HepG2 (cell line): ENCODE data around the gene TOB1. TPM values are rescaled to one million over a fixed set of nuclear protein-coding genes. Genes with fewer than 3 reads are reported as not detected.

ENCODE experiments used
- DPF2 ChIP-seq: sonication (generic); formaldehyde crosslinking; IDR thresholded peaks from 2 replicates; pipeline ENCODE4 v1.4.0; 2020; ENCODE audit warnings: mild to moderate bottlenecking, low read depth, missing genetic modification reagents, borderline replicate concordance
- ETV6 ChIP-seq: sonication (generic); formaldehyde crosslinking; conservative IDR thresholded peaks from 2 replicates; pipeline ENCODE4 v1.4.0; 2020; ENCODE audit warnings: missing genetic modification reagents
- GTF3A ChIP-seq: sonication (generic); formaldehyde crosslinking; conservative IDR thresholded peaks from 2 replicates; pipeline ENCODE4 v1.4.0; 2020; ENCODE audit warnings: mild to moderate bottlenecking, missing genetic modification reagents
- MAF1 ChIP-seq: sonication (generic); formaldehyde crosslinking; IDR thresholded peaks from 2 replicates; pipeline ENCODE4 v1.5.0; 2020; ENCODE audit warnings: missing genetic modification reagents, borderline replicate concordance
- SAFB2 ChIP-seq: sonication (generic); formaldehyde crosslinking; IDR thresholded peaks from 2 replicates; pipeline ENCODE4 v1.5.1; 2020; ENCODE audit warnings: missing genetic modification reagents, low read depth, mild to moderate bottlenecking, borderline replicate concordance
- SIN3B ChIP-seq: fragments of 150-350 bp; IDR thresholded peaks from 2 replicates; pipeline ENCODE4 v1.6.1; 2014; ENCODE audit warnings: low read length
- ZNF331 ChIP-seq: sonication (generic); formaldehyde crosslinking; IDR thresholded peaks from 2 replicates; pipeline ENCODE4 v1.4.0; 2020; ENCODE audit warnings: missing genetic modification reagents
- ZSCAN20 ChIP-seq: sonication (generic); formaldehyde crosslinking; IDR thresholded peaks from 2 replicates; pipeline ENCODE4 v1.4.0; 2020; ENCODE audit warnings: missing genetic modification reagents, mild to moderate bottlenecking, borderline replicate concordance
- ZSCAN31 ChIP-seq: sonication (generic); formaldehyde crosslinking; IDR thresholded peaks from 2 replicates; pipeline ENCODE4 v1.5.0; 2020; ENCODE audit warnings: low read depth, mild to moderate bottlenecking, missing genetic modification reagents
- polyA plus RNA-seq, 8 experiments: library from polyadenylated mRNA; depleted of rRNA in 3 of 8; stranded (reverse) in 7 of 8; unstranded in 1 of 8; fragments of >200 nt; fragmentation: Illumina TruSeq in 4 of 8; extraction: Trizol in 4 of 8; gene quantifications; 2 replicates each; pipeline versions ENCODE4 v1.2.1 to v1.2.3, GENCODE V29; 2011 to 2016; ENCODE audit warnings: low read depth in 4 of 8, missing spikeins in 1 of 8, mixed read lengths in 1 of 8; ENCODE audit not compliant: insufficient read depth in 1 of 8
- total RNA-seq, 5 experiments: library from RNA; depleted of rRNA; stranded (reverse); fragments of >200 nt; fragmentation: Illumina TruSeq; extraction: Trizol; gene quantifications; 2 replicates each; pipeline ENCODE4 v1.2.3, GENCODE V29; 2016; ENCODE audit warnings: low read depth in 1 of 5
- TF ChIP-seq, protein P1 (sequence below): sonication (generic); formaldehyde crosslinking; IDR thresholded peaks from 2 replicates; pipeline ENCODE4 v1.4.0; 2020; ENCODE audit warnings: missing genetic modification reagents
- TF ChIP-seq, protein P2 (sequence below): sonication (generic); formaldehyde crosslinking; IDR thresholded peaks from 2 replicates; pipeline ENCODE4 v1.4.0; 2020; ENCODE audit warnings: missing genetic modification reagents
- TF ChIP-seq, protein P3 (sequence below): sonication (generic); formaldehyde crosslinking; IDR thresholded peaks from 2 replicates; pipeline ENCODE4 v1.5.0; 2020; ENCODE audit warnings: mild to moderate bottlenecking, missing genetic modification reagents, borderline replicate concordance
- TF ChIP-seq, protein P4 (sequence below): sonication (generic); formaldehyde crosslinking; IDR thresholded peaks from 2 replicates; pipeline ENCODE4 v1.4.0; 2020; ENCODE audit warnings: mild to moderate bottlenecking, missing genetic modification reagents

Gene TOB1
- total and polyA plus RNA-seq, 2 of the 13 experiments (the other 11 are each of a cell fraction or from before 2014, with no cell fraction given) = 21.9 to 57.7 TPM

DNA sequence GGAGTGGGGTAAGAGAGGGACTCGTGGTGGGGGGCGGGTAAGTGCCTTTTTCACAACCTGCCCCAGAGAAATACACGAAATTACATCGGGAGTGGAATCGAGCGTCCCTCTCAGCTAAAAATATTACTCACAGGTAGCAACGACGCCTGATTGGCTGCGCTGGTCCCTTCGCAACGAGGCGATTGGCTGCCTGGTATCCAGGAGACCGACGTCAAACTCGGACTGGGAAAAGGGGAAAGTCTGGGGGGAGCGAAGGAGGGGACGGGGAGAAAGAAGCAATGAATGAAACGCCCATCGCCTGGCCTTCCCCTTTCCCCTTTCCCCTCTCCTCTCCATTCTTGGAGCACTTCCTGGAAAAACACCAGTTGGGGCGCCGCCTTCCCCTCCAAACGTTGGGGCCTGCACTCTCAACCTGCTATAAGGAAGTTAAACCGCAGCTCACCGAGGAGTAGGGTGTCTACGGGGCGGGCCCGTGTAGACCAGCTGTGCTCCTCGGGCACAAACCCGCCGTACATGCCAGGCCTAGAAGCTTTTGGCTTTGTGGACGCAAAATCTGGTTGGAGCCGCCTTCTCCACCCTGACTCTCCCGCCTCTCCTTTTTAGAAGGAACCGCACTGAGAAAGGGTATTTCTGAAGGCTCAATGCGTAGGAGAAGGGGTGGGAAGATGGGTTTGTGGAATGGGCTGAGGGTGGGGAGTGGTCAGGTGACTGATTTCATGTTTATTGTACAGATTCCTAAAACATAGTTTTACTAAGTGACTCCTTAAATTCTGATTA lies 1.4 kb upstream of the TOB1 start (continued):
- TF ChIP-seq, protein P1, sequence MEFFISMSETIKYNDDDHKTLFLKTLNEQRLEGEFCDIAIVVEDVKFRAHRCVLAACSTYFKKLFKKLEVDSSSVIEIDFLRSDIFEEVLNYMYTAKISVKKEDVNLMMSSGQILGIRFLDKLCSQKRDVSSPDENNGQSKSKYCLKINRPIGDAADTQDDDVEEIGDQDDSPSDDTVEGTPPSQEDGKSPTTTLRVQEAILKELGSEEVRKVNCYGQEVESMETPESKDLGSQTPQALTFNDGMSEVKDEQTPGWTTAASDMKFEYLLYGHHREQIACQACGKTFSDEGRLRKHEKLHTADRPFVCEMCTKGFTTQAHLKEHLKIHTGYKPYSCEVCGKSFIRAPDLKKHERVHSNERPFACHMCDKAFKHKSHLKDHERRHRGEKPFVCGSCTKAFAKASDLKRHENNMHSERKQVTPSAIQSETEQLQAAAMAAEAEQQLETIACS (CRISPR knock-in tag) = no peak; the same call in 1 of the 2 replicates
- TF ChIP-seq GTF3A (CRISPR knock-in tag) (no peak), MAF1 (CRISPR knock-in tag) (peak; percentile 77; the same call in 1 of the 2 replicates), ZNF331 (CRISPR knock-in tag) (peak; percentile 46; the same call in 1 of the 2 replicates), SIN3B (no peak), ETV6 (CRISPR knock-in tag) (peak; percentile 81; the same call in 1 of the 2 replicates), DPF2 (CRISPR knock-in tag) (no peak), ZSCAN20 (0 out of 2 replicates have a peak, but pooled peaks have one; percentile 83), ZSCAN31 (CRISPR knock-in tag) (peak; percentile 23; the same call in 1 of the 2 replicates), SAFB2 (CRISPR knock-in tag) (peak; percentile 82; the same call in 1 of the 2 replicates)
- TF ChIP-seq, protein P2, sequence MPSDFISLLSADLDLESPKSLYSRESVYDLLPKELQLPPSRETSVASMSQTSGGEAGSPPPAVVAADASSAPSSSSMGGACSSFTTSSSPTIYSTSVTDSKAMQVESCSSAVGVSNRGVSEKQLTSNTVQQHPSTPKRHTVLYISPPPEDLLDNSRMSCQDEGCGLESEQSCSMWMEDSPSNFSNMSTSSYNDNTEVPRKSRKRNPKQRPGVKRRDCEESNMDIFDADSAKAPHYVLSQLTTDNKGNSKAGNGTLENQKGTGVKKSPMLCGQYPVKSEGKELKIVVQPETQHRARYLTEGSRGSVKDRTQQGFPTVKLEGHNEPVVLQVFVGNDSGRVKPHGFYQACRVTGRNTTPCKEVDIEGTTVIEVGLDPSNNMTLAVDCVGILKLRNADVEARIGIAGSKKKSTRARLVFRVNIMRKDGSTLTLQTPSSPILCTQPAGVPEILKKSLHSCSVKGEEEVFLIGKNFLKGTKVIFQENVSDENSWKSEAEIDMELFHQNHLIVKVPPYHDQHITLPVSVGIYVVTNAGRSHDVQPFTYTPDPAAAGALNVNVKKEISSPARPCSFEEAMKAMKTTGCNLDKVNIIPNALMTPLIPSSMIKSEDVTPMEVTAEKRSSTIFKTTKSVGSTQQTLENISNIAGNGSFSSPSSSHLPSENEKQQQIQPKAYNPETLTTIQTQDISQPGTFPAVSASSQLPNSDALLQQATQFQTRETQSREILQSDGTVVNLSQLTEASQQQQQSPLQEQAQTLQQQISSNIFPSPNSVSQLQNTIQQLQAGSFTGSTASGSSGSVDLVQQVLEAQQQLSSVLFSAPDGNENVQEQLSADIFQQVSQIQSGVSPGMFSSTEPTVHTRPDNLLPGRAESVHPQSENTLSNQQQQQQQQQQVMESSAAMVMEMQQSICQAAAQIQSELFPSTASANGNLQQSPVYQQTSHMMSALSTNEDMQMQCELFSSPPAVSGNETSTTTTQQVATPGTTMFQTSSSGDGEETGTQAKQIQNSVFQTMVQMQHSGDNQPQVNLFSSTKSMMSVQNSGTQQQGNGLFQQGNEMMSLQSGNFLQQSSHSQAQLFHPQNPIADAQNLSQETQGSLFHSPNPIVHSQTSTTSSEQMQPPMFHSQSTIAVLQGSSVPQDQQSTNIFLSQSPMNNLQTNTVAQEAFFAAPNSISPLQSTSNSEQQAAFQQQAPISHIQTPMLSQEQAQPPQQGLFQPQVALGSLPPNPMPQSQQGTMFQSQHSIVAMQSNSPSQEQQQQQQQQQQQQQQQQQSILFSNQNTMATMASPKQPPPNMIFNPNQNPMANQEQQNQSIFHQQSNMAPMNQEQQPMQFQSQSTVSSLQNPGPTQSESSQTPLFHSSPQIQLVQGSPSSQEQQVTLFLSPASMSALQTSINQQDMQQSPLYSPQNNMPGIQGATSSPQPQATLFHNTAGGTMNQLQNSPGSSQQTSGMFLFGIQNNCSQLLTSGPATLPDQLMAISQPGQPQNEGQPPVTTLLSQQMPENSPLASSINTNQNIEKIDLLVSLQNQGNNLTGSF (CRISPR knock-in tag) = 0 out of 2 replicates have a peak, but pooled peaks have one; percentile 52
- TF ChIP-seq, protein P3, sequence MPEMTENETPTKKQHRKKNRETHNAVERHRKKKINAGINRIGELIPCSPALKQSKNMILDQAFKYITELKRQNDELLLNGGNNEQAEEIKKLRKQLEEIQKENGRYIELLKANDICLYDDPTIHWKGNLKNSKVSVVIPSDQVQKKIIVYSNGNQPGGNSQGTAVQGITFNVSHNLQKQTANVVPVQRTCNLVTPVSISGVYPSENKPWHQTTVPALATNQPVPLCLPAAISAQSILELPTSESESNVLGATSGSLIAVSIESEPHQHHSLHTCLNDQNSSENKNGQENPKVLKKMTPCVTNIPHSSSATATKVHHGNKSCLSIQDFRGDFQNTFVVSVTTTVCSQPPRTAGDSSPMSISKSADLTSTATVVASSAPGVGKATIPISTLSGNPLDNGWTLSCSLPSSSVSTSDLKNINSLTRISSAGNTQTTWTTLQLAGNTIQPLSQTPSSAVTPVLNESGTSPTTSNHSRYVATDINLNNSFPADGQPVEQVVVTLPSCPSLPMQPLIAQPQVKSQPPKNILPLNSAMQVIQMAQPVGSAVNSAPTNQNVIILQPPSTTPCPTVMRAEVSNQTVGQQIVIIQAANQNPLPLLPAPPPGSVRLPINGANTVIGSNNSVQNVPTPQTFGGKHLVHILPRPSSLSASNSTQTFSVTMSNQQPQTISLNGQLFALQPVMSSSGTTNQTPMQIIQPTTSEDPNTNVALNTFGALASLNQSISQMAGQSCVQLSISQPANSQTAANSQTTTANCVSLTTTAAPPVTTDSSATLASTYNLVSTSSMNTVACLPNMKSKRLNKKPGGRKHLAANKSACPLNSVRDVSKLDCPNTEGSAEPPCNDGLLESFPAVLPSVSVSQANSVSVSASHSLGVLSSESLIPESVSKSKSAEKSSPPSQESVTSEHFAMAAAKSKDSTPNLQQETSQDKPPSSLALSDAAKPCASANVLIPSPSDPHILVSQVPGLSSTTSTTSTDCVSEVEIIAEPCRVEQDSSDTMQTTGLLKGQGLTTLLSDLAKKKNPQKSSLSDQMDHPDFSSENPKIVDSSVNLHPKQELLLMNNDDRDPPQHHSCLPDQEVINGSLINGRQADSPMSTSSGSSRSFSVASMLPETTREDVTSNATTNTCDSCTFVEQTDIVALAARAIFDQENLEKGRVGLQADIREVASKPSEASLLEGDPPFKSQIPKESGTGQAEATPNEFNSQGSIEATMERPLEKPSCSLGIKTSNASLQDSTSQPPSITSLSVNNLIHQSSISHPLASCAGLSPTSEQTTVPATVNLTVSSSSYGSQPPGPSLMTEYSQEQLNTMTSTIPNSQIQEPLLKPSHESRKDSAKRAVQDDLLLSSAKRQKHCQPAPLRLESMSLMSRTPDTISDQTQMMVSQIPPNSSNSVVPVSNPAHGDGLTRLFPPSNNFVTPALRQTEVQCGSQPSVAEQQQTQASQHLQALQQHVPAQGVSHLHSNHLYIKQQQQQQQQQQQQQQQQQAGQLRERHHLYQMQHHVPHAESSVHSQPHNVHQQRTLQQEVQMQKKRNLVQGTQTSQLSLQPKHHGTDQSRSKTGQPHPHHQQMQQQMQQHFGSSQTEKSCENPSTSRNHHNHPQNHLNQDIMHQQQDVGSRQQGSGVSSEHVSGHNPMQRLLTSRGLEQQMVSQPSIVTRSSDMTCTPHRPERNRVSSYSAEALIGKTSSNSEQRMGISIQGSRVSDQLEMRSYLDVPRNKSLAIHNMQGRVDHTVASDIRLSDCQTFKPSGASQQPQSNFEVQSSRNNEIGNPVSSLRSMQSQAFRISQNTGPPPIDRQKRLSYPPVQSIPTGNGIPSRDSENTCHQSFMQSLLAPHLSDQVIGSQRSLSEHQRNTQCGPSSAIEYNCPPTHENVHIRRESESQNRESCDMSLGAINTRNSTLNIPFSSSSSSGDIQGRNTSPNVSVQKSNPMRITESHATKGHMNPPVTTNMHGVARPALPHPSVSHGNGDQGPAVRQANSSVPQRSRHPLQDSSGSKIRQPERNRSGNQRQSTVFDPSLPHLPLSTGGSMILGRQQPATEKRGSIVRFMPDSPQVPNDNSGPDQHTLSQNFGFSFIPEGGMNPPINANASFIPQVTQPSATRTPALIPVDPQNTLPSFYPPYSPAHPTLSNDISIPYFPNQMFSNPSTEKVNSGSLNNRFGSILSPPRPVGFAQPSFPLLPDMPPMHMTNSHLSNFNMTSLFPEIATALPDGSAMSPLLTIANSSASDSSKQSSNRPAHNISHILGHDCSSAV (CRISPR knock-in tag) = no peak
- TF ChIP-seq, protein P4, sequence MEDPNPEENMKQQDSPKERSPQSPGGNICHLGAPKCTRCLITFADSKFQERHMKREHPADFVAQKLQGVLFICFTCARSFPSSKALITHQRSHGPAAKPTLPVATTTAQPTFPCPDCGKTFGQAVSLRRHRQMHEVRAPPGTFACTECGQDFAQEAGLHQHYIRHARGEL (CRISPR knock-in tag) = no peak
